GM06990 (cell line): ENCODE results near the gene LRRC61.

Experiments
- DNase-seq: peaks from one replicate; pipeline ENCODE4 v3.0.0-alpha.2; 2011; ENCODE audit not compliant: insufficient read length; ENCODE audit errors: extremely low read depth
- H3K27me3 ChIP-seq: replicated peaks from 2 replicates; pipeline ENCODE4 v1.6.0; 2011; ENCODE audit warnings: low read length; ENCODE audit not compliant: control insufficient read depth, insufficient read depth
- H3K36me3 ChIP-seq: 2 replicates; pipeline ENCODE4 v1.5.1; 2011; ENCODE audit warnings: low read length; ENCODE audit not compliant: control insufficient read depth, insufficient read depth
- H3K4me3 ChIP-seq: replicated peaks from 2 replicates; pipeline ENCODE4 v1.5.1; 2011; ENCODE audit warnings: low read depth, mild to moderate bottlenecking, control low read depth, low read length
- TF ChIP-seq, protein P1 (sequence below): IDR thresholded peaks from 2 replicates; pipeline ENCODE4 v1.5.1; 2011; ENCODE audit warnings: low read length, control low read depth, mild to moderate bottlenecking, inconsistent platforms; ENCODE audit not compliant: insufficient read depth, poor library complexity, severe bottlenecking

Gene LRRC61

DNA sequence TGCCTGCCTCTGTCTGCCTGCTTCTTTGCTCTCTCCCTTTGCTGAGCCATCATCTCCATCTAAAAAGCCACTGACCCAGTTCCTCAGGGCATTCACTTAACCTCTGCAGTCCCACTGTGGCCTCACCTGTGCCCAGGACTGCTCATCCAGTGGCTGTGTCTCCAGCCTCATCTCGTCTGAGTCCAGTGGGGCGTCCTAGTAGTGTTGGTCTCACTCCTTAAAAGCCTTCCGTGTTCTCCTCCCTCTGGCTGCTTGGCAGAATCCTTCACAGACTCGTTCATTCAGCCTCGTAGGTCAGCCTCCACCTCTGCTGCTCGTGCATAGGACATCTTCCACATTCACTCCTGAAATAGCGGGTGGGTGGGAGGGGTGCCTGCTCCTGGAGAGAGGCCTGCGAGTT is 11.0 kb downstream of the LRRC61 start:
- H3K4me3 ChIP-seq, result no peak overlapping the region
- H3K27me3 ChIP-seq, result no peaks in the 10 kb centered on the region
- peaks cover 16% of the 10 kb centered on the region for H3K36me3 ChIP-seq
- DNase-seq, result no peak
- TF ChIP-seq, protein P1, sequence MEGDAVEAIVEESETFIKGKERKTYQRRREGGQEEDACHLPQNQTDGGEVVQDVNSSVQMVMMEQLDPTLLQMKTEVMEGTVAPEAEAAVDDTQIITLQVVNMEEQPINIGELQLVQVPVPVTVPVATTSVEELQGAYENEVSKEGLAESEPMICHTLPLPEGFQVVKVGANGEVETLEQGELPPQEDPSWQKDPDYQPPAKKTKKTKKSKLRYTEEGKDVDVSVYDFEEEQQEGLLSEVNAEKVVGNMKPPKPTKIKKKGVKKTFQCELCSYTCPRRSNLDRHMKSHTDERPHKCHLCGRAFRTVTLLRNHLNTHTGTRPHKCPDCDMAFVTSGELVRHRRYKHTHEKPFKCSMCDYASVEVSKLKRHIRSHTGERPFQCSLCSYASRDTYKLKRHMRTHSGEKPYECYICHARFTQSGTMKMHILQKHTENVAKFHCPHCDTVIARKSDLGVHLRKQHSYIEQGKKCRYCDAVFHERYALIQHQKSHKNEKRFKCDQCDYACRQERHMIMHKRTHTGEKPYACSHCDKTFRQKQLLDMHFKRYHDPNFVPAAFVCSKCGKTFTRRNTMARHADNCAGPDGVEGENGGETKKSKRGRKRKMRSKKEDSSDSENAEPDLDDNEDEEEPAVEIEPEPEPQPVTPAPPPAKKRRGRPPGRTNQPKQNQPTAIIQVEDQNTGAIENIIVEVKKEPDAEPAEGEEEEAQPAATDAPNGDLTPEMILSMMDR, result no peak

DNA sequence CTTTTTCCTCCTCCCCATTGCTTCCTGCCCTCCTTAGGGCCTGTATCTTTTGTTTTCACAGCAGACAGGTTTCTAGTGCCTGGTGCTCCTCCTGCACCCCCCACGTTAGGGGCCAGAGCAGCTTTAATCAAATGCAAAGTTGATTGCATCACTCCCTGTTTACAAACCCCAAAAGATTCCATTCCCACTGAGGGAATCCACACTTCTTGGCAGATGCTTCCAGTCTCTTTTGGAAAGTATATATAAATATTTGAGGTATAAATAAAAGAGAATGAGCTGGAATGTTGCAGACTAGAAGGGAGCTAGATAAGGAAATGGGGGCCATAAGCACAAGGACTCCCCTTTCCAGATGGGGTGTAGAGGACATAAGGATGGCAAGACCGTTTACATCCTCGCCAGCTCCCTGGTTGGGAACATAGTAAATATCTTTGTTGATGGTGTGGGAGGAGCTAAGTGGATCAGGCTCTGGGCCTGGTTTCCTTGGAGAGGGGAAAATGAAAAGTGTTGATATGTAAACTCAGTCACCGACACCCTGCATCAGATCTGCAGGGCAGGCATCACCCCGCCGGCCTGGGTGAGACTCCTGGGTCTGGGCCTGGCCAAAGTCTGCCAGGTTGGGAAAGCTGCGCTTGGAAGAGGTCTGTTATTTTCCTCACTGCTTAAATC is 12.1 kb downstream of the LRRC61 start:
- H3K36me3 ChIP-seq, result peaks cover 11% of the 10 kb centered on the region

DNA sequence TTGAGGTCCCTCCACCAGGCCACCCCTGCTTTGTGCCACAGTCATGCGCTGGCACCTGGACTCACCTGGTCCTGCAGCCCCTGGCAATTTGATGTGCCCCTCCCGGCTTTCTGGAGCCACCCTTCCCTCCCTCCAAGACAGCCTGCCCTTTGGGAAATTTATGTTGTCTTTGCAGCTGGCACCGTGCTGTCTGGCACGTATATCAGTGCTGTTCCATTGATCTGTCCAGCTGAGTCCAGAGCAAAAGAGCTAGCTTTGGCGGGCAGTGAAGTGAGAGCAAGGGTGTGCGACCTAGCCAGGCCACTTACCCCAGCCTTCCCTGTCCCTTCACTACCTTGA is 12.6 kb downstream of the LRRC61 start:
- TF ChIP-seq, protein P1, result no peak
- H3K27me3 ChIP-seq, result no peaks in the 10 kb centered on the region
- H3K4me3 ChIP-seq, result no peak overlapping the region
- peaks cover 10% of the 10 kb centered on the region for H3K36me3 ChIP-seq
- DNase-seq, result no peak

More for the DNA sequence above, 12.1 kb downstream of the LRRC61 start:
- no peak for DNase-seq
- Histone ChIP-seq H3K4me3 (no peak overlapping the region), H3K27me3 (no peaks in the 10 kb centered on the region)
- TF ChIP-seq, protein P1, result no peak

DNA sequence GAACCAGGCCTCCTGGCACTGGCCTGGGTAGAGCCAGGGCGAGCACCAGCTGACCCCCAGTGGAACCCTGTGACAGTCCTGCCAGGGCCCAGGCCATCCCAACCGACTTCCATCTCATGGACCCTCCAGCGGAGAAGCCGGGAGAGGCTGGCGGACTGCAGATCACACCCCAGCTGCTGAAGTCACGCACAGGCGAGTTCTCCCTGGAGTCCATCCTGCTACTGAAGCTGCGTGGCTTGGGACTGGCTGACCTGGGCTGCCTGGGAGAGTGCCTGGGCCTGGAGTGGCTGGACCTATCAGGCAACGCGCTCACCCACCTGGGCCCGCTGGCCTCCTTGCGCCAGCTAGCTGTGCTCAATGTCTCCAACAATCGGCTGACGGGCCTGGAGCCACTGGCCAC is 13.6 kb downstream of the LRRC61 start:
- Histone ChIP-seq H3K4me3 (no peak overlapping the region), H3K27me3 (no peaks in the 10 kb centered on the region), H3K36me3 (peaks cover 10% of the 10 kb centered on the region)
- TF ChIP-seq, protein P1, result no peak
- no peak for DNase-seq

DNA sequence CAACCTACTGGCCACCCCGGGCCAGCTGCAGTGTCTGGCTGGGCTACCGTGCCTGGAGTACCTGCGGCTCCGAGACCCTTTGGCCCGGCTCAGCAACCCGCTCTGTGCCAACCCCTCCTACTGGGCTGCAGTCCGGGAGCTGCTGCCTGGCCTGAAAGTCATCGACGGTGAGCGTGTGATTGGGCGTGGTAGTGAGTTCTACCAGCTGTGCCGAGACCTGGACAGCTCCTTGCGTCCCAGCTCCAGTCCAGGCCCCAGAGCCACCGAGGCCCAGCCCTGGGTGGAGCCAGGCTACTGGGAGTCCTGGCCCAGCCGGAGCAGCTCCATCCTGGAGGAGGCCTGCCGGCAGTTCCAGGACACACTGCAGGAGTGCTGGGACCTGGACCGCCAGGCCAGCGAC is 14.0 kb downstream of the LRRC61 start:
- no peaks in the 10 kb centered on the region for H3K27me3 ChIP-seq
- no peak for DNase-seq
- H3K36me3 ChIP-seq, result peaks cover 10% of the 10 kb centered on the region
- TF ChIP-seq, protein P1, result no peak
- no peak overlapping the region for H3K4me3 ChIP-seq

DNA sequence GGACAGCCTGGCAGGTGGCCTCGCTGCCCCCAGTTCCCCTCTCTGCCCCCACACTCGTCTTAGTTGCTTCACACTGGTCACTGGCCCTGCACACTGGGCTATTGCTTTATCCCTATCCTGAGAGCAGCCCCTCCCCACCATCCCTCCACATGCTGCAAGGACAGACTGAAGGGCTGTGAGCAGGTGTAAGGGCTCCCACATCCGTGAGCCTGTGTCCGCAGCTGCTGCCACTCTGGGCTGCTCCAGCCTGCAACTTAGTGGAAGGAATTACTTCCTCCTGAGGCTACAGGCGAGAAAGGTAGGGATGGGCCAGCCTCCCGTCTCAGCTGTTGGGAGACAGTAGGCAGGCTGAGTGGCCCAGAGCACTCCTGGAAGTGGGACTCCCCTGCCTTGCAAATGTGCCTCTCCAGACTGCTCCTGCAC is 14.5 kb downstream of the LRRC61 start:
- H3K27me3 ChIP-seq, result no peaks in the 10 kb centered on the region
- H3K36me3 ChIP-seq, result peaks cover 10% of the 10 kb centered on the region
- DNase-seq, result no peak
- TF ChIP-seq, protein P1, result no peak
- H3K4me3 ChIP-seq, result no peak overlapping the region
